DND-41 (cell line): ENCODE measurements around the gene SMIM23.

Source experiments
- ATAC-seq: fragments of 200-7000 bp; cut with Tn5 transposase; 3 replicates; pipeline ENCODE4 v1.9.1; 2021; ENCODE audit warnings: low read depth; ENCODE audit not compliant: insufficient read depth
- DNase-seq: peaks from one replicate; pipeline ENCODE4 v3.0.0-alpha.2; 2020
- H2AFZ ChIP-seq: 2 replicates; pipeline ENCODE4 v1.6.0; 2012; ENCODE audit warnings: low read depth, low read length
- H3K27ac ChIP-seq: 2 replicates; pipeline ENCODE4 v1.5.1; 2012; ENCODE audit warnings: low read length, inconsistent platforms
- H3K27me3 ChIP-seq: fragments of 200-600 bp; sonication (generic); 2 replicates; pipeline ENCODE4 v1.6.0; 2012; ENCODE audit warnings: low read length, mild to moderate bottlenecking, inconsistent platforms; ENCODE audit not compliant: insufficient read depth, poor library complexity
- H3K36me3 ChIP-seq: 2 replicates; pipeline ENCODE4 v1.5.1; 2012; ENCODE audit warnings: low read length, inconsistent platforms; ENCODE audit not compliant: insufficient read depth
- H3K4me1 ChIP-seq: 2 replicates; pipeline ENCODE4 v1.5.1; 2012; ENCODE audit warnings: mild to moderate bottlenecking, low read length; ENCODE audit not compliant: insufficient read depth
- H3K4me2 ChIP-seq: 2 replicates; pipeline ENCODE4 v1.6.0; 2012; ENCODE audit warnings: mild to moderate bottlenecking, moderate library complexity, low read length, inconsistent platforms; ENCODE audit not compliant: insufficient read depth
- H3K4me3 ChIP-seq, 2 experiments: fragments of 200-600 bp in 1 of 2; shearing (Covaris generic) in 1 of 2; 2 replicates each; pipeline ENCODE4 v1.5.1; 2012 to 2016; ENCODE audit warnings: inconsistent platforms in 2 of 2, low read length in 2 of 2, mild to moderate bottlenecking in 2 of 2, low read depth in 1 of 2, moderate library complexity in 1 of 2
- H3K79me2 ChIP-seq: 2 replicates; pipeline ENCODE4 v1.6.0; 2012; ENCODE audit warnings: low read length, inconsistent platforms; ENCODE audit not compliant: insufficient read depth
- H3K9ac ChIP-seq: 2 replicates; pipeline ENCODE4 v1.6.0; 2012; ENCODE audit warnings: low read depth, mild to moderate bottlenecking, inconsistent platforms, low read length, moderate library complexity
- H3K9me3 ChIP-seq: 2 replicates; pipeline ENCODE4 v1.5.1; 2012; ENCODE audit warnings: low read length, moderate library complexity, mild to moderate bottlenecking, inconsistent platforms; ENCODE audit not compliant: insufficient read depth, severe bottlenecking
- H4K20me1 ChIP-seq: 2 replicates; pipeline ENCODE4 v1.6.0; 2012; ENCODE audit warnings: low read length; ENCODE audit not compliant: insufficient read depth
- CTCF ChIP-seq: IDR thresholded peaks from 2 replicates; pipeline ENCODE4 v1.5.1; 2012; ENCODE audit warnings: borderline replicate concordance, low read length, moderate library complexity, mild to moderate bottlenecking; ENCODE audit not compliant: poor library complexity, severe bottlenecking; ENCODE audit errors: extremely low read depth
- EZH2 ChIP-seq: IDR thresholded peaks from 3 replicates; pipeline ENCODE4 v1.6.1; 2012; ENCODE audit warnings: borderline replicate concordance, low read depth, mild to moderate bottlenecking, moderate library complexity, low read length, inconsistent platforms; ENCODE audit not compliant: severe bottlenecking

The SMIM23 gene

DNA sequence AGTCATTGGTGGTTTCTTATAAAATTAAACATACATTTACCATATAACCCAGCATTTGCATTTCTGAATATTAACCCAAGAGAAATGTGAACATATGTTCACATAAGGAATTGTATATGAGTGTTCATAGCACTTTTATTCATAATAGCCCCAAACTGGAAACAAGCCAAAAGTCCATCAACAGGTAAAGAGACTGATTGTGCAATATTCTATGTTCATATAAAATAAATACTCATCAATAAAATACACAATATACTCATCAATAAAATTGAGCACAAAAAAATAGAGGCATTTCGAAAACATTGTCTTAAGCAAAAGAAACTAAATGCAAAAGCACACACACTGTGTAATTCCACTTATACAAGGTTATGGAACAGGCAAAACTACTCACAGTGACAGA lies 3.7 kb downstream of the SMIM23 start:
- DNase-seq (no peak), ATAC-seq (no peak)
- H3K4me2 ChIP-seq: no peak overlapping the region
- peaks cover 8% of the 10 kb centered on the region for H3K27me3 ChIP-seq
- H3K9ac ChIP-seq: no peak overlapping the region
- no peaks in the 10 kb centered on the region for H3K4me1 ChIP-seq
- H3K36me3 ChIP-seq: no peaks in the 10 kb centered on the region
- TF ChIP-seq EZH2 (no peak), CTCF (no peak)
- no peaks in the 10 kb centered on the region for H3K9me3 ChIP-seq
- no peak overlapping the region for H3K27ac ChIP-seq
- H3K79me2 ChIP-seq: no peaks in the 10 kb centered on the region
- no peak overlapping the region for H2AFZ ChIP-seq
- H3K4me3 ChIP-seq: no peak overlapping the region
- H4K20me1 ChIP-seq: no peaks in the 10 kb centered on the region

DNA sequence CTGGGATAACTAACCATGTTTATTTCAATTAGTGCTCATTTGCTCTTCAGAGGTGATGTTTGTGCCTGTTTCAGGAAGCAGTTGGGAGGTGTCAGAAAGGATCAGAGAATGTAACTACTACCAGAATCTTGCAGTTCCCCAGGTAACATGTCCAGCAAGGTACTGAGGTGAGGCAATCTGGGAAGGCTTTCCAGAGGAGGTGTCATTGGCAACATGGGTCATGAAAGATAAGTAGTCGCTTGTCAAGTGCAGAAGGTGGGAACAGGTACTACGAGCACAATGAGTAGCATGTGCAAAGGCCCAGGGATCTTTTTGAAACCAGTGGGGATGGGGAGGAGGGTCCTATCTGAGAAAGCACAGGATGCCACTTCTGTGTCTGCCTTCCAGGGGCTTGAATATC lies 4.8 kb downstream of the SMIM23 start:
- TF ChIP-seq CTCF: no peak
- no peak for TF ChIP-seq EZH2

DNA sequence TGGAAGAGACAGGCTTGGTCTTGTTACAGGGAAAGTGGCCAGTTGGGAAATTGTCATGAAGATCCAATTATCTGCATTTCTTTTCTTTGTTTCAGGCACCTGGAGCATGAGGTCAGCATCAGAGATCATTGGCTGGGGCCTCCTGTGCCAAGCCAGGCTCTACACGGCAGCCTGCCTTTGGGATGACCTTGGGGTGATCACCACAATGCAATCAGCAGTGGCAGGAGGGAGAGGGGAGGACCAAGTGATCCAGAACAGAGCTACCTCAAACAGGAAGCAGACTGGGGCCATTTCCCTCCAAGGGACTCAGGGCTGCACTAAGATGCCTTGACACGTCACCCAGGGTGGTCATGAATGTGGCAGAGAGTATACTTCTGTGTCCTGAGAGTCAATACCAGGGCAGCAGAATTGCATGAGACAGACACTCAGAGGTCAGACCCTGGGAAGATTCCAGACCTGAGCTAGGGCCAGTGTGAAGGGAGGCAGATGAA lies 8.9 kb downstream of the SMIM23 start:
- Histone ChIP-seq H3K27ac (no peak overlapping the region), H3K9ac (no peak overlapping the region), H3K9me3 (no peaks in the 10 kb centered on the region), H2AFZ (no peak overlapping the region), H3K4me2 (no peak overlapping the region), H3K4me3 (no peak overlapping the region), H3K27me3 (no peaks in the 10 kb centered on the region), H3K36me3 (no peaks in the 10 kb centered on the region), H3K79me2 (no peaks in the 10 kb centered on the region), H3K4me1 (no peaks in the 10 kb centered on the region), H4K20me1 (no peaks in the 10 kb centered on the region)
- DNase-seq: no peak
- TF ChIP-seq CTCF (no peak), EZH2 (no peak)
- ATAC-seq: no peak

More for the DNA sequence above, 4.8 kb downstream of the SMIM23 start:
- Histone ChIP-seq H3K27me3 (peaks cover 3% of the 10 kb centered on the region), H3K9ac (no peak overlapping the region), H3K4me2 (no peak overlapping the region), H2AFZ (no peak overlapping the region), H4K20me1 (no peaks in the 10 kb centered on the region), H3K4me3 (no peak overlapping the region), H3K4me1 (no peaks in the 10 kb centered on the region), H3K27ac (no peak overlapping the region), H3K79me2 (no peaks in the 10 kb centered on the region), H3K36me3 (no peaks in the 10 kb centered on the region), H3K9me3 (no peaks in the 10 kb centered on the region)
- ATAC-seq: no peak
- DNase-seq: no peak

DNA sequence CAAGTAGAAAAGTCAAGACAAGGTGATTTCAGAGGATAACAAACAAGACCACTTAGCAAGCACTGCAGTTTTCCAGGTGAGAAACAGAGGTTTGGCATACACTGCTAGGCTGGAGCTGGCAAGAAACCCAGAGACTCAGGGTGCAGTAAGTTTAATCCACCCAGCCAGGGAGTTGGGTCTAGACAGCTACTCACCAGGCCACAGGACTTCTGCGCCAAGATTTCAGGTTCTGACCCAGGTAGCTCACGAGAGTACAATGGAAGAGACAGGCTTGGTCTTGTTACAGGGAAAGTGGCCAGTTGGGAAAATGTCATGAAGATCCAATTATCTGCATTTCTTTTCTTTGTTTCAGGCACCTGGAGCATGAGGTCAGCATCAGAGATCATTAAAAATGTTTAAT lies 9.8 kb downstream of the SMIM23 start:
- no peaks in the 10 kb centered on the region for H3K79me2 ChIP-seq

More for the DNA sequence above, 9.8 kb downstream of the SMIM23 start:
- Histone ChIP-seq H2AFZ (no peak overlapping the region), H3K9me3 (no peaks in the 10 kb centered on the region), H3K4me1 (no peaks in the 10 kb centered on the region), H3K36me3 (no peaks in the 10 kb centered on the region), H3K27ac (no peak overlapping the region), H3K4me2 (no peak overlapping the region), H3K9ac (no peak overlapping the region), H3K4me3 (no peak overlapping the region), H3K27me3 (no peaks in the 10 kb centered on the region), H4K20me1 (no peaks in the 10 kb centered on the region)
- TF ChIP-seq CTCF (no peak), EZH2 (no peak)
- DNase-seq (no peak), ATAC-seq (no peak)
